Heart left ventricle (tissue), 16 donors: ENCODE measurements around the gene SWAP70. TPM values are rescaled to one million over a fixed set of nuclear protein-coding genes. Genes with fewer than 3 reads are reported as not detected.

ENCODE experiments used
- ATAC-seq, 4 donors: fragments of 200-7000 bp; cut with Tn5 transposase; one replicate each; pipeline ENCODE4 v1.9.1; 2020 to 2022; ENCODE audit warnings: moderate library complexity in 4 of 4, mild to moderate bottlenecking in 3 of 4, moderate number of reproducible peaks in 1 of 4
- DNase-seq, 5 donors: peaks; one replicate each; pipeline ENCODE4 v3.0.0-alpha.2; 2020
- H3K27ac ChIP-seq, 12 donors: fragments of 200-600 bp; sonication (generic) in 4 of 12; one replicate each; pipeline versions ENCODE4 v1.5.0 to v1.8.0; 2016 to 2022; ENCODE audit warnings: mild to moderate bottlenecking in 2 of 12
- H3K27me3 ChIP-seq, 9 donors: fragments of 200-600 bp; sonication (generic) in 2 of 9; one replicate each; pipeline versions ENCODE4 v1.5.1 to v1.8.0; 2016 to 2022; ENCODE audit warnings: mild to moderate bottlenecking in 3 of 9
- H3K36me3 ChIP-seq, 9 donors: fragments of 200-600 bp; sonication (generic) in 2 of 9; one replicate each; pipeline versions ENCODE4 v1.5.0 to v1.8.0; 2018 to 2022; ENCODE audit warnings: mild to moderate bottlenecking in 2 of 9
- H3K4me1 ChIP-seq, 12 donors: fragments of 200-600 bp; sonication (generic) in 4 of 12; one replicate each; pipeline versions ENCODE4 v1.5.0 to v1.8.0; 2016 to 2022; ENCODE audit warnings: mild to moderate bottlenecking in 3 of 12
- H3K4me3 ChIP-seq, 12 donors: fragments of 200-600 bp; sonication (generic) in 4 of 12; one replicate each; pipeline versions ENCODE4 v1.5.0 to v1.8.0; 2017 to 2022; ENCODE audit warnings: mild to moderate bottlenecking in 9 of 12, moderate library complexity in 4 of 12
- H3K9me3 ChIP-seq, 12 donors: fragments of 200-600 bp; sonication (generic) in 4 of 12; one replicate each; pipeline versions ENCODE4 v1.5.0 to v1.8.0; 2016 to 2022; ENCODE audit warnings: mild to moderate bottlenecking in 1 of 12
- POLR2A ChIP-seq, 2 donors: fragments of 450-650 bp; IDR thresholded peaks; one replicate each; pipeline ENCODE4 v1.6.1; 2017; ENCODE audit warnings: antibody characterized with exemption in 2 of 2, mild to moderate bottlenecking in 2 of 2, moderate library complexity in 2 of 2
- WGBS, 4 donors: extraction: QIAGEN DNeasy Blood & Tissue Kit in 2 of 4; methylation state at CpG; one replicate each; pipeline versions ENCODE4 v1.1.5 to v1.1.7; 2013 to 2018; 5-methylcytosine and 5-hydroxymethylcytosine counted together
- intact Hi-C, 10 donors: fragments of 100-400 bp; cut with DNase I; formaldehyde crosslinking; loops; one replicate each; pipeline versions ENCODE4 v1.11.1 to v1.14.2; 2022
- polyA plus RNA-seq, 2 donors: library from polyadenylated mRNA; stranded (reverse); fragments of 200-250 nt; gene quantifications; one replicate each; pipeline ENCODE4 v1.2.3, GENCODE V29; 2013
- total RNA-seq, 9 donors: library from RNA; depleted of rRNA in 2 of 9; stranded (reverse); fragments of >200 nt in 2 of 9; fragmentation: NEBNext Ultra II Directional in 3 of 9; extraction: Animal tissue kit (Norgen Biotek cat#: 25700) in 3 of 9; gene quantifications; one replicate each; pipeline versions ENCODE4 v1.1.0 to v1.2.4, GENCODE V29; 2016 to 2023
- TF ChIP-seq, protein P1 (sequence below), 12 donors: fragments of 200-600 bp; sonication (generic) in 4 of 12; IDR thresholded peaks; one replicate each; pipeline versions ENCODE4 v1.5.0 to v1.8.0; 2018 to 2022; ENCODE audit warnings: antibody characterized with exemption in 12 of 12, mild to moderate bottlenecking in 5 of 12
- donor health status: ischemic (EF 13 %, LVEDD 7.1; RV severe dilation, severe dysfunction).
- donor health status: healthy with polysubstance abuse.
- donor health status: DM: no; HTN: yes; CAD: no.
- donor health status: DM: no; HTN: no; CAD: no.
- donor health status: ischemic (EF 25% LVEDD 6.9; RV normal size, moderate dysfunction).
- donor health status: ischemic (EF 25% LVEDD 5.7; RV mildly dilated, moderate dysfunction).
- donor health status: healthy.
- donor health status: DM: yes; HTN: yes; CAD: no.
- donor health status: ischemic (EF 35%, LVEDD 5.7; RV mildly dilated, moderate dysfunction).
- donor health status: nonischemic (EF 11% LVEDD 7.7; RV severe dilation, severe dysfunction).
- donor health status: DM: yes; HTN: yes; CAD: no.
- donor health status: PGD.
- donor health status: ischemic (EF 29% LVEDD 5.4; RV normal size, mild dysfunction).
- donor health status: nonischemic (EF 23%, LVEDD 6.1; RV moderate dilation, normal function).

The SWAP70 gene
- total and polyA plus RNA-seq, 11 donors = 6.0 to 38.5 (median 21.8) TPM

DNA sequence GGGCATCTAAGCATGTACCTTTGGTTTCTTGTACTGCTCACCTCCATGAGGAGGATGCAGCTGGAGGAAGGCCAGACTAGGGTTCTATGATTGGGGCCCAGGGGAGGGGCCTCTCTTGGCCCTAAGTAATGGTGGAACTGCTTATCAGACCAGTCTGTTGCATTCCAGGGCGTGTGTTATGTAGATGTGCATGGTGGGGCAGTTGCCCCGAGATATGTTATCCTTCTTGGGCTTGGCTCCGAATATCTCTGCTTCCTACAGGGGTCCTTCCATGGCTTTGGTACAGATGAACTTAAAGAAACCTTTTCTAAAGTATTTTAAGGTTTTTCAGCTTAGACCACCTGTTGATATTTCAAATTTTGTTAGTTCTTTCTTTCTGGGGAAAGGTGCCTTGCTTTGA lies 126.0 kb downstream of the SWAP70 start:
- no peak for DNase-seq
- no peak for ATAC-seq
- no peaks in the 10 kb centered on the region for H3K9me3 ChIP-seq
- 77 to 86% (median 80%) methylated on average over 3 of the region's 3 CpGs for WGBS, 4 donors
- H3K27ac ChIP-seq = no peak overlapping the region
- no peak for TF ChIP-seq POLR2A (IDR thresholded peaks at IDR 0.05)
- TF ChIP-seq, protein P1, sequence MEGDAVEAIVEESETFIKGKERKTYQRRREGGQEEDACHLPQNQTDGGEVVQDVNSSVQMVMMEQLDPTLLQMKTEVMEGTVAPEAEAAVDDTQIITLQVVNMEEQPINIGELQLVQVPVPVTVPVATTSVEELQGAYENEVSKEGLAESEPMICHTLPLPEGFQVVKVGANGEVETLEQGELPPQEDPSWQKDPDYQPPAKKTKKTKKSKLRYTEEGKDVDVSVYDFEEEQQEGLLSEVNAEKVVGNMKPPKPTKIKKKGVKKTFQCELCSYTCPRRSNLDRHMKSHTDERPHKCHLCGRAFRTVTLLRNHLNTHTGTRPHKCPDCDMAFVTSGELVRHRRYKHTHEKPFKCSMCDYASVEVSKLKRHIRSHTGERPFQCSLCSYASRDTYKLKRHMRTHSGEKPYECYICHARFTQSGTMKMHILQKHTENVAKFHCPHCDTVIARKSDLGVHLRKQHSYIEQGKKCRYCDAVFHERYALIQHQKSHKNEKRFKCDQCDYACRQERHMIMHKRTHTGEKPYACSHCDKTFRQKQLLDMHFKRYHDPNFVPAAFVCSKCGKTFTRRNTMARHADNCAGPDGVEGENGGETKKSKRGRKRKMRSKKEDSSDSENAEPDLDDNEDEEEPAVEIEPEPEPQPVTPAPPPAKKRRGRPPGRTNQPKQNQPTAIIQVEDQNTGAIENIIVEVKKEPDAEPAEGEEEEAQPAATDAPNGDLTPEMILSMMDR (IDR thresholded peaks at IDR 0.05) = no peak
- H3K27me3 ChIP-seq = no peaks in the 10 kb centered on the region
- peaks cover 0 to 61% (median 46%) of the 10 kb centered on the region in 9 donors for H3K36me3 ChIP-seq
- peaks cover 0 to 18% (median 2%) of the 10 kb centered on the region in 12 donors for H3K4me1 ChIP-seq
- no peak overlapping the region for H3K4me3 ChIP-seq
- intact Hi-C loops = no loop called here

DNA sequence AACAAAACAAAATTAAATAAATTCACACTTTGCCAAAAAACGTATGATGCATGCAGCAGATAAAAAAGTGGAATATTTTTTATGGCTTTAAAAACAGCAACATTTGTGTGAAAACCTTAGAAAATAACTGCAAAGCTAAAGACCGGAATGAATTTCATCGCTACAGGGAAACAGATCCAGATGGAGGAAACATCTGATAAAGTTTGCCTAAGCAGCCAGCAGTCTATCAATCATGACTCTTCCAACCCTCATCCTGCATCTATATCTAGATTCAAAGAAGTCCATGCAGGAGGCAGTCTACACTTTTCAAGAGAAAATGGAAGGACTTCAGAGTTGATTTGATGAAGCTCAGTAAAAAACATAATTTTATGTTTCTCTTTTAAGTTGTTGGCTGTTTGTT lies 126.8 kb downstream of the SWAP70 start:
- peaks cover 0 to 16% (median 2%) of the 10 kb centered on the region in 12 donors for H3K4me1 ChIP-seq
- H3K27me3 ChIP-seq = no peaks in the 10 kb centered on the region
- no peak overlapping the region for H3K27ac ChIP-seq
- ATAC-seq = no peak
- no peak for TF ChIP-seq POLR2A (IDR thresholded peaks at IDR 0.05)
- TF ChIP-seq, protein P1 (IDR thresholded peaks at IDR 0.05) = no peak
- H3K9me3 ChIP-seq = no peaks in the 10 kb centered on the region
- intact Hi-C loops = no loop called here
- peaks cover 0 to 54% (median 45%) of the 10 kb centered on the region in 9 donors for H3K36me3 ChIP-seq
- DNase-seq = no peak
- no peak overlapping the region for H3K4me3 ChIP-seq
- 60 to 62% (median 60%) methylated on average over 3 of the region's 3 CpGs for WGBS, 4 donors

DNA sequence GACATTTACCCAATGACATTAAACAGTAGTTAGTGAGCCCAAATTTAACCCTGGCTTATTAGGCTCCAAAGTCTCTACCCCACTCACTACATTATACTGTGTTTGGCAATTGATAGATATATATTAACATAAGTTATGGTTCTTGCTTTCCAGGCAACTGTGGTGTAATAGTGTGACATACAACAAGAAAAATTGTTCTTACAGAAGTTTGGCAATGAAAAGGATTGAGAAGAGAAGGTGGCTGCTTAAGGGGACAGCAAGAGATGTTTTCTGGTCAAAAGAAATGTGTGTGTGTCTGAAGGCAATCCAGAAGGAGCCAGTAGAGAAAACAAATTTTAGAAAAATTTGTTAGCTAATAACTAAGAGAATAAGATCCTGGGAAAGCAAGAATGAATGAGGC lies 132.4 kb downstream of the SWAP70 start:
- Histone ChIP-seq H3K4me3 (no peak overlapping the region), H3K27me3 (no peaks in the 10 kb centered on the region), H3K4me1 (peaks cover 0 to 12% (median 0%) of the 10 kb centered on the region in 12 donors), H3K27ac (peak overlapping the region in 2 of 12 donors; percentile 10 to 26), H3K9me3 (no peaks in the 10 kb centered on the region), H3K36me3 (peaks cover 0 to 17% (median 11%) of the 10 kb centered on the region in 9 donors)
- DNase-seq (no peak), ATAC-seq (no peak)
- TF ChIP-seq, protein P1 (IDR thresholded peaks at IDR 0.05) = no peak
- no peak for TF ChIP-seq POLR2A (IDR thresholded peaks at IDR 0.05)
- intact Hi-C loops = no loop called here

DNA sequence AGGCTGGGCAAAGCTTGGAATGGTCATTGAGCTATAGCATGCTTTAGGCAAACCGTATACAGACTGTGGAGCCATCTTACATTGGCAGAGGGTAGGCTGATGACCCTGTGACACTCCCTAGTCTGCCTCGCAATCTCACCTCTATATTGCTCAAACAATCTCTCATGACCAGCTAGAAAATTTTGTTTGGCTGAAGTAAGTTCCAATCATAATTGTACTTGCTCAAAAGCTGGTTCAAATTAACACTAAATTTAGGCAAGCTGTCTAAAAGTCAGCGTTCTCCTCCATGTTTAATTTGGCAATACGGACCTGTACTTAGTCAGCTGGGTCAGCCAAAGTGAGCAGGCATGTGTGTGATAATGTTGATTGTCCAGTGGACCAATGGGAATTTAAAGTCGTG lies 133.0 kb downstream of the SWAP70 start:
- WGBS, 4 donors = 75 to 91% (median 87%) methylated on average over 5 of the region's 5 CpGs
- peaks cover 0 to 17% (median 11%) of the 10 kb centered on the region in 9 donors for H3K36me3 ChIP-seq
- ATAC-seq (peak in 2 of 4 donors; percentile 33 to 61), DNase-seq (no peak)
- TF ChIP-seq POLR2A (IDR thresholded peaks at IDR 0.05) = no peak
- TF ChIP-seq, protein P1 (IDR thresholded peaks at IDR 0.05) = no peak
- H3K27ac ChIP-seq = peak overlapping the region in 2 of 12 donors; percentile 10 to 26
- no peaks in the 10 kb centered on the region for H3K9me3 ChIP-seq
- intact Hi-C loops = no loop called here
- peaks cover 0 to 18% (median 4%) of the 10 kb centered on the region in 12 donors for H3K4me1 ChIP-seq
- H3K27me3 ChIP-seq = no peaks in the 10 kb centered on the region
- H3K4me3 ChIP-seq = no peak overlapping the region
